Measurements from ENCODE around the gene CDK11B.

CDK11B gene

DNA sequence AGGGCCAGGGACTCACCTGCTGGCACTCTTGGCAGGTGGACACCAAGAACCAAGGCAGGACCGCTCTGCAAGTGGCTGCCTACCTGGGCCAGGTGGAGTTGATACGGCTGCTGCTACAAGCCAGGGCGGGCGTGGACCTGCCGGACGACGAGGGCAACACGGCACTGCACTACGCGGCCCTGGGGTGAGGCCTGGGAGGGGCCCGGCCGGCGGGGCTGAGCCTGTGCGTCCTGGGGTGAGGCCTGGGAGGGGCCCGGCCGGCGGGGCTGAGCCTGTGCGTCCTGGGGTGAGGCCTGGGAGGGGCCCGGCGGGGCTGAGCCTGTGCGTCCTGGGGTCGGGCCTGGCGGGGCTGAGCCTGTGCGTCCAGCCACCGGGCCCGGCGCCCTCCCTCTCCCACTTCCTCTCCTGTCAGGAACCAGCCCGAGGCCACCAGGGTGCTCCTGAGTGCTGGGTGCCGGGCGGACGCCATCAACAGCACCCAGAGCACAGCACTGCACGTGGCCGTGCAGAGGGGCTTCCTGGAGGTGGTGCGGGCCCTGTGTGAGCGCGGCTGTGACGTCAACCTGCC, 31.5 kb downstream of the CDK11B start:
- DNase-seq (ENCODE audit: low spot score), result no peak

DNA sequence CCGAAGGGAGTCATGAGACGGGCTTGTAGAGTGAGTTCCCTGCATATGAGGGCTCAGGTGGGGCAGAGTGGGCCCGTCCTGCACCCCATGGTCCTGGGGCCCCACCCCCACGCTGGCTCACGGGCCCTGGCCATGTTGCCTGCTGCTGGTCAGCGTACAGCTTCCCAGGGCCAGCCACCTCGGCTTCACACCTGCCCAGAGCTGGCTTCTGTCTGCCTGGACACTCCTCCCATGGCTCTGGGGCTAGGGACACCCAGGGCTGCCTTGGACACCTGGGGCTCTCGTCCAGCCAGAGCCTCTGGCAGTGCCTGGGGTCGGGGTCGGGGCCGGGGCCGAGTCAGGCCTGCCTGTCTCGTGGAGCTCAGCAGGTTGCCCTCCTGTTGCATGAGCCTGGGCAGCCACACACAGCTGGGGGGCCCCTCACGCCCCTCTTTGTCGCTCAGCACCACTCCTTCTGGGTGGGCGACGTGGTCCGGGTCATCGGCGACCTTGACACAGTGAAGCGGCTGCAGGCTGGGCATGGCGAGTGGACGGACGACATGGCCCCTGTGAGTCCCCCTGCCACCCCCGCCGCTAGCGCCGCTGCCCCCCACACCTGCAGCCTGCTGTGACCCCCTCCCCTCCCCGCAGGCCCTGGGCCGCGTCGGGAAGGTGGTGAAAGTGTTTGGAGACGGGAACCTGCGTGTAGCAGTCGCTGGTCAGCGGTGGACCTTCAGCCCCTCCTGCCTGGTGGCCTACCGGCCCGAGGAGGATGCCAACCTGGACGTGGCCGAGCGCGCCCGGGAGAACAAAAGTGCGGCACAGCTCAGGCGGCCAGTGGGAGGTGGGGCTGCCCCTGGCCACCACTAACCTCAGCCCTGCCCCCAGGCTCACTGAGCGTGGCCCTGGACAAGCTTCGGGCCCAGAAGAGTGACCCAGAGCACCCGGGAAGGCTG, 32.3 kb downstream of the CDK11B start:
- DNase-seq (ENCODE audit: low spot score), result no peak

DNA sequence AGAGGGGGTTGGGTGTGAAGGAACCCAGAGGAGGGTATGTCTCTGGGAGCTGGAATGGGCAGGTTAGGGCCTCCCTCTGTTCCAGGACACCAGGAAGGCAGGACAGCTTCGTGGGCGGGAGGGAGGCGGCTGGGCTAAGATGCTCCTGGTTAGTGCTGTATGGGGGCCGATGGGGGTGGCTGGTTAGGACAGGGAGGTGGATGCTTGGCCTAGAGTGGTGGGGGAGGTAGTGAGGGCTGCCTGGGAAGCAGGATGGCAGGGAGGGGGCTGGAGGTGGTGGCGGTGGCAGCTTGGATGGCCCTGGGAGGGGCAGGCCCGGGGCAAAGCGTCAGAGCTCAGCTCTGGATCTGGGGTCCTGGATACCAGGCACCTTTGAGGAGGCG, 33.0 kb downstream of the CDK11B start:
- DNase-seq (ENCODE audit: low spot score), result no peak

DNA sequence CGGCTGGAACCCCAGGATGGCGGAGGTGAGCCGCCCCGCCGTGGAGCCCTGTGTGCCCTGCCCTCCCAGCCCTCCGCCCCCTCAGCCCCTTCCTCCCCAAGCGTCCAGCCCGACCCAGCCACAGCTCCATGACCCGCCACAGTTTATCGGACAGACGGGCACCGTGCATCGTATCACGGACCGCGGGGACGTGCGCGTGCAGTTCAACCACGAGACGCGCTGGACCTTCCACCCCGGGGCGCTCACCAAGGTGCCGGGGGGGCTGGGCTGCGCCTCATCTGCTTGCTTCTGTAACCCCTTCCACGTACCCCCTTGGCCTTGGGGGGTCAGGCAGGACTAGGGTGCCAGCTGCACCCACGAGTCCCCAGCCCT, 33.4 kb downstream of the CDK11B start:
- no peak for DNase-seq (ENCODE audit: low spot score)

DNA sequence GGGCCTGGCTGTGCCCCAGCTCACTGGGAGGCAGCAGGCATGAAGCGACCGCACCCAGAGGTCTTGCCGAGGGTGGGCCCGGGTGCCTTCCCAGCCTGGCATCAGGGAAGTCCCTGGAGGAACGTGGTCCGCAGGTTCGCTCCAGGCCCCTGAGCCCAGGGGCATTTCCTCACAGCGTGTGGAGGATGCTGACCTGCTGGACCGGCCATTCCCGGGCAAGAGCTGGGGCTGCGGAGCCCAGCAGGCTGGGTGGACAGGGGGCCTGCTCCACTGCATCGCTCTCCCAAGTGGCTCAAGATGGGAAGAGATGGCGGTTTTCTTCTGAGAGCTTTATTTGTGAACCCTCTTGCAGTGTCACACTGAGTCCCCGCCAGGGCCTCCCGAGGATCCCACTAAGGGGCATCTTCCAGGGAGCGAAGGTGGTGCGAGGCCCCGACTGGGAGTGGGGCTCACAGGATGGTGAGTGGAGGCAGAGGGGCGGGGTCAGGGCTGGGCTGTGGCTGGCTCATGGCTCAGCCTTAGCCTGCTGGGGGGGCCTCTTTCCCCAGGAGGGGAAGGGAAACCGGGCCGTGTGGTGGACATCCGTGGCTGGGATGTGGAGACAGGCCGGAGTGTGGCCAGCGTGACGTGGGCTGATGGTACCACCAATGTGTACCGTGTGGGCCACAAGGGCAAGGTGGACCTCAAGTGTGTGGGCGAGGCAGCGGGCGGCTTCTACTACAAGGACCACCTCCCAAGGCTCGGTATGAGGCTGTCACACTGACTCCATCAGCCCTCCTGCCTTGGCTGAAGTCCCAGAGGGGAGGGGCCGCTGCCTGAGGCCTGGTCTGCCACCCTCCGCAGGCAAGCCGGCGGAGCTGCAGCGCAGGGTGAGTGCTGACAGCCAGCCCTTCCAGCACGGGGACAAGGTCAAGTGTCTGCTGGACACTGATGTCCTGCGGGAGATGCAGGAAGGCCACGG, 34.1 kb downstream of the CDK11B start:
- no peak for DNase-seq (ENCODE audit: low spot score)

DNA sequence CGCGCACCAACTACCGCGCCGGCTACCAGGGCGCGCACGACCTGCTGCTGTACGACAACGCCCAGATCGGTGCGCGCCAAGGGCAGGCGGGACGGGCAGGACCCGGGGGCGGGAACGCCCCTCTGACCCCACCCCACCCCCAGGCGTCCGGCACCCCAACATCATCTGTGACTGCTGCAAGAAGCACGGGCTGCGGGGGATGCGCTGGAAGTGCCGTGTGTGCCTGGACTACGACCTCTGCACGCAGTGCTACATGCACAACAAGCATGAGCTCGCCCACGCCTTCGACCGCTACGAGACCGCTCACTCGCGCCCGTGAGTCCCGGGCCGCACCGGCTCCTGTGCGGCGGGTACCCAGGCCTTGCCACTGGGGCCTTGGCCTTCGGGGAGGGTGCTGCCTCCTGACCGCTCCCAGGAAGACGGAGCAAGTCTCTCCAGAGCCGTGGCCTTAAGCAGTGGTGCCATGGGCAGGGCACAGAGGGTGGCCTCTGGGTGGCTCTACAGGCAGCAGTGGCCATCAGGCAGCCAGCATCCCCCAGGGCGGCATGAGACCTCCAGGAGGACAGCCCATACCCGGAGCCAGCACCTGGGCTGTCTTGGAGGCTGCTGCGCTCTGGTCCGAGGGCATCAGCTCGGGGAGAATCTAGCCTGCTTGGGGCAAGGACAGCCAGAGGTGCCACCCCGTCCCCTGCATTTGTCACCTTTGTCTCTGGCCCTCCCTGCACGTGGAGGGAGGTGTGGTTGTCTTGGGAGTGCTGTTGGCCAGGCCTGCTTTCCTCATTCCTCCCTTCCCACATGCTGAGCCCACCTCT, 35.0 kb downstream of the CDK11B start:
- DNase-seq (ENCODE audit: low spot score), result no peak

DNA sequence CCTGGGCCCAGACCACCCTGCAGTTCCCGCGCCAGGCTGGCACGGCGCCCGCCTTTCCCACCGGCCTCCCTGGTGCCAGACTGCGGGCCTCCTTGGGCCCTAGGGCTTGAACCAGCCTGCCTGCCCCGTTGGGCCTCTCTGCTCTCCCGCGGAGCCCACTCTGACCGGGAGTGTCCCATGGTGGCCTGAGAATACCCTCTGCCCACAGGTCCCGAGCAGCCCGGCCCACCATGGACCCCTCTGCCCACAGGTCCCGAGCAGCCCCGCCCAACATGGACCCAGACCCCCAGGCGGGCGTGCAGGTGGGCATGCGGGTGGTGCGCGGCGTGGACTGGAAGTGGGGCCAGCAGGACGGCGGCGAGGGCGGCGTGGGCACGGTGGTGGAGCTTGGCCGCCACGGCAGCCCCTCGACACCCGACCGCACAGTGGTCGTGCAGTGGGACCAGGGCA, 35.6 kb downstream of the CDK11B start:
- no peak for DNase-seq (ENCODE audit: low spot score)

DNA sequence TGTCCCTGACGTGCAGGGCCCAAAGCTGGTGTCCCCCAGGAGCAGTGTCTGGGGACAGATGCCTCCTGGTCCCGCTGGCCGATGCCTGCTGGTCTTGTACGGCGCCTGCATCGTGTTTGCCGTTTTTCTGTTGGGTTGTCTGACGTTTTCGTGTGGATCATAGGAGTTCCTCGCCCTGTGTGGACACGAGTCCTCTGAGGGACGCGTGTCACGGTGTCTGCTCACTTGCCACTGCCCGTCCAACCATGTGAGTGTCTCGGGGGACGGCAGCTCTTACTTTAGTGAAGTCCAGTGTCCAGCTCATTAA, 36.1 kb downstream of the CDK11B start:
- DNase-seq (ENCODE audit: low spot score), result no peak

DNA sequence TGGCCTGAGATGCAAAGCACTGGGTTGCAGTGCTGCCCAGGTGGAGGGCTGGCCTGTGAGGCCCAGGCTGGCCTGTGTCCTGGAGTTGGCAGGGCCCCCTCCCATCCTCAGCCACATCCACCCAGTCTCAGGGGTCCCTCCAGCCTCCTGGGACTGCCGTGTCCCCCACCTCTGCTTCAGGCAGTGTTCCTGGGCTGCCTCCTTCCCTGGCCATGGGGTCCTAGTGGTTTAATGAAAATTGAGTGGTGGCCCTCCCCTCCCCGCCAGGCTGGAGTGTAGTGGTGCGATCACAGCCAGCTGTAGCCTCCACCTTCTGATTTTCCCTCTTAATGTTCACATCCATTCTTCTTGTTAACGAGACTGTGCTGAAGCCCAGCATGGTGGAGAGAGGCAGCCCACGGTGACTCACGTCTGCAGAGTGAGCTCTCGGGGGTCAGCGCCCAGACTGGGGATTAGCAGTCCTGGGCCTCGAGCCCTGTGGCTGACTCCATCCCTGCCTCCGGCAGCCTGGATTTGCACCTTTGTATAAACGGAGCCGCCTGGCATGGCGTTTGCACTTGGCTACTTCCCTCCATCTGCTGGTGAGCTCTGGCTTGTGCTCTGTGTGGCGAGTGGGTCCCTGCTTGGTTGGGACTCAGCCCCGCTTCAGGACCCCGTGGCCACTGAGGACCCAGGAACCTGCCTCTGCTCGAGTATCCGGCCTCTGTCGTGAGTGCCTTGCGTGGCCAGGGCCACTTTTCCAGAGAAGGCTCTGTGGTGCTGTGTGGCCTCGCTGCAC, 36.6 kb downstream of the CDK11B start:
- DNase-seq (ENCODE audit: low spot score), result no peak

DNA sequence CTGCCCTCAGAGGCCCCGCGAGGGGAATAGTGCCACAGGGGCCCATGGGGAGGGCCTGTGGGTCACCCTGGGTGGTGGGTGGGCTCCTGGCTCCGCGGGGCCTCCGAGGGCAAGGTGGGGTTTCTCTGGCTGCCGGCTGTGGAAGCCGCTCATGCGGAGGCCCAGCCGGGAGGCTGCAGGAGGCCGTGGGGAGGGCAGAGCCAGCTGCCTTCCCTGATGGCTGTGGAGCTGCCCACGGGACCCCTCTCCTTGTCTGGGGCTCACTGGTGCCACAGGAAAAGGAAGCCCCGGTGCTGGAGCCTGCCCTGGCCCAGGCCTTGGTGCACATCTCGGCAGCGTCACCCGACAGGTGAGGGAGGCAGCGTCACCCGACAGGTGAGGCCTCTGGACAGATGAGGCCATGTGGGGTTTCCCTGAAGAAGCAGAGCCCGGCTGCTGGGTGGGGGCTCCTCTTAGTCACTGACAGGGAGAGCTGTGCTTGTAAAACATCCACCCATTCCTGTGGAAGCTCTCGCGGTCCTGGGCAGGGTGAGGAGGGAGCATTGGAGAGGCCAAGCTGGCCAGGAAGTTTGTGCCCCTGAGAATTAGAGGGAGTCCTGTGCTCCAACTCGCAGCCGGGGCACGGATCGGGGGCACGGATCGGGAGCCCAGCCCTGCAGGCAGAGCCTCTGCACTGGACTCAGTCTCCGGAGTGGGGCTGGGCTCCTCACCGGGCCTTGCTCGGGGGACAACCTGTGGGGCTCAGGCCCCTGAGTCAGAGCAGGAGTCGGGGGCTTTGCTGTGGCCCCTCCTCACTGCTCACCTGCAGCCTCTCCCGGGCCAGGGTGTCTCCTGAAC, 37.4 kb downstream of the CDK11B start:
- no peak for DNase-seq (ENCODE audit: low spot score)

DNA sequence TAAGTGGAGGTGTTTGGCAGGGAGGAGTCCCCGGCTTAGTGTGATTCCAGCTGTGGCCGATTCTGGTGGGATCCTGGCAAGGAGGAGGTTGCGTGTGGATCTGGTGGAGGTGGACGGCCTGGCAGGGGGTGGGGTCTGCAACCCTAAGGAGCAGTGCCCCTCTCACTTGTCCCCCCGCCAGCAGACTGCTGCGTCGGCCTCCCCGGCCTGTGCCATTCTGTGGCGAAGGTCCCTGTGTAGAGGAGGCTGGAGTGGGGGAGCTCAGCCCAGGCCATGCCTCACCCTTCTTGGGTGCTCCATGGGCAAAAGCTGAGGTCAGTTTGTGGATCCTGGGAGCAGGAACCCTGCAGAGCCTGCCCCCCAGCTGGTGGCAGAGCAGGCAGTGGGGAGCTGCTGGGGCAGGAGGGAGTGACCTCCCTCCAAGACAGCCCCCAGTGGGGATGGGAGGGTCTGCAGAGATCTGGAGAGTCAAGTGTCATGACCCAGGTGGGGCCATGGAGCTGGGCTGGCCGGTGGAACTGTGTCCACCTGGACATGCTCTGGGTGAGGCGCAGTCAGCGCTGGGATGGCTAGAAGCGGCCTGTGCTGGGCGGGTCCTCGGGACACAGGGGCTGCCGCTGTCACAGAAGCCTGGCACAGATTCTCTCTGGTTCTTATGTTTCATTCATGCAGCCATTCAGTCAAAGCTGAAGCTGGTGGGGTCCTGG, 38.2 kb downstream of the CDK11B start:
- DNase-seq (ENCODE audit: low spot score), result no peak

DNA sequence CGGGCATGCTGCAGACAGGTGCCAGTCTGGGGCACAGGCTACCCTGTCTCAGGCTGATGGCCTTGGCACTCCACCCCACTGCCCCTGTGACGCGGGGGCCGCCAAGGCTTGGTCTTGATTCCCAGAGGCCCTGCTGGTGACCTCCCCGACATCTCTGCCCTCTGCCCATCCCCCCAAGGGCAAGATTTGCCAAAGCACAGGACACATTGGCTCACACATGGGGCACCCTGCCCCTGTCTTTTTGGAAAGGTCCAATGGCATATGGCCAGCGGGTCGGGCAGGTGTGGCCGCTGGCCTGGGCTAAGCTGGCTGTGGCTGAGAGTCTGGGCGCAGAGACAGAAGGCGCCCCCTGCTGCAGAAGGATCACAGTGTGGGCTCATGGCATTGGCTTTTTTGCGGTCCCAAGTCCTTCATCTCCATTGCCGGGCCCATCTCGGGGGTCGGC, 38.9 kb downstream of the CDK11B start:
- no peak for DNase-seq (ENCODE audit: low spot score)

DNA sequence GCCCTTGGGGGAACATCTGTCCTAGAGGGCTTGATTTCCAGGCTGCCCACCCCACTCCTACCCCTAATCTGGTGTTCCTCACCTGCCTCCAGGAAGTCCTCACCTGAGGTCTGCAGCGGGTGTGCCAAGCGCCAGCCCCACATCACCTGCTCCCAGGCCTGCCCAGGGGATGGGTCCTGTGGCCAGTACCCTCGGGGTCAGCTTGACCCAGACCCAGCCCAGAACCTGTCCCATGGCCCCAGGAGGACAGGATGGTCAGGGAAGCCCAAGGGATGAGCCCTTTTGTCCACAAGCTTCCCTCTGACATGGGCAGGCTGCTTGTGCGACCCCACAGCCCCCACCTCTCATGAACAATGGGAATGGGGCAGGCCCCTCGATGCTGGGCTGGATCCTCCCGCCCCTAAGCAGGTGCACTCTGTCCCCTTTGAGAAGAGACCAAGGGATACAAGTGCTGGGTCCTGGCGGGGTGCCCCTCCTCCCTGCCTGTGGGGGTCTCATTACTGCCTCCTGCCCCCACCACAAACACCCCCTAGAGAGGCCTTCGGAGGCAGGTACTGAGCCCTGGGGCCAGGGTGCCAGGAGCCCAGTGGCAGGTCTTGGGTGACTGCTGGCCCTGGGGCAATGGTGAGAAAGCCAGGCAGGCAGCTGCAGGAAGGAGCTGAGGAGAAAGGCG, 40.3 kb downstream of the CDK11B start:
- DNase-seq (ENCODE audit: low spot score), result no peak

DNA sequence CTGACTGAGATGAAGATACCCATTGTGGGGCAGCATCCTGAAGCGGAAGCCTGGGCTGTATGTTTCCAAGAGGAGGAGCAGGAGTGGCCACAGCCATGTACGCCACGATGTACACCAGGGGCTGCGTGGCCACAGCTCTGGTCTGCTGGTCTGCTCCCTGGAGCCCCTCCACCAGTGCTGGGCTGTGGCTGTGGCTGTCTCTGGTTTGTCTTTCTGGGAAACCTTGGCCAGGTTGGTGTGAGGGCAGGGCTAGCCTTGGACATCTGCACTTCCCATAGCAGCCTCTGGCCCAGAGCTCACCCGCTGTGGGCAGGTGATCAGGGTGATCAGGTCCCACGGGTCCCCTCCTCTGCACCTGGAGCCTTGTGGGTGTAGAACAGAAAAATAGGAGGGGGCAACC, 40.9 kb downstream of the CDK11B start:
- no peak for DNase-seq (ENCODE audit: low spot score)

DNA sequence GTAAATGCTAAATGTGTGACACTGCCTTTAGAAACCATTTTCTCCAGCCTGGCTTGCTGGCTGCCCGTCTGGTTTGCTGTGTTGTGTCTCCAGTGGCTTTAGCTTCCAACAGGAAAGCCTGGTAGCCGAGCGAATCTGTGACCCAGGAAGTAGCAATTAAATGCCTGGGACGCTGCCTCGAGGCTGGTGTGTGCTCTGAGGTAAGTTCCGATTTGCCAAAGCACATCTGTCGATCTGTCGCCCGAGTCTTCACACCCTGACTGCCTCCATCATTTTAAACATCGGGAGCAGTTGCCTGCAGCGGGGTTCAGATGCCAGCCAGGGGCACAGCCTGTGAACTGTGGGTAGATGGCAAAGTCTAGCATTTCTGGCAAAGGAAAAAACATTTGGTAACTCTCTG, 41.3 kb downstream of the CDK11B start:
- DNase-seq (ENCODE audit: low spot score), result no peak

DNA sequence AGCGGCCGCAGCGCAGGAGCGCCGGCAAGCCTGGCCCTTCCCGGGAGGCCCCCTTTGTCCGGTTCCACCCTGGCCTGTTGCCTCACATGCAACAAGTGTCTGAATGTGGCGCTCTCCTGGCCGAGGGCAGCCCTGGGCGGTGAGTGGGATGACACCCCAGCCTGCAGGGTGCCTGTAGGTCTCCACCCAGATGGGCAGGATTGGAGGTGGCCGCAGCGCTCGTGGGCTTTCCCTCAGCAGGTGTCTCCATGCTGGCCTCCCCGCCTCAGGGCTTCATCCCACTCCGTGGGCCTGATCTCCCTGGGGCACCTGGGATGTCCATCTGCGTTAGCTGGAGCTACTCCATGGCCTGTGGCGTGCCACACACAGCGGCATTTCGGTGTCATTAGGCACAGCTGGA, 42.0 kb downstream of the CDK11B start:
- DNase-seq (ENCODE audit: low spot score), result no peak

DNA sequence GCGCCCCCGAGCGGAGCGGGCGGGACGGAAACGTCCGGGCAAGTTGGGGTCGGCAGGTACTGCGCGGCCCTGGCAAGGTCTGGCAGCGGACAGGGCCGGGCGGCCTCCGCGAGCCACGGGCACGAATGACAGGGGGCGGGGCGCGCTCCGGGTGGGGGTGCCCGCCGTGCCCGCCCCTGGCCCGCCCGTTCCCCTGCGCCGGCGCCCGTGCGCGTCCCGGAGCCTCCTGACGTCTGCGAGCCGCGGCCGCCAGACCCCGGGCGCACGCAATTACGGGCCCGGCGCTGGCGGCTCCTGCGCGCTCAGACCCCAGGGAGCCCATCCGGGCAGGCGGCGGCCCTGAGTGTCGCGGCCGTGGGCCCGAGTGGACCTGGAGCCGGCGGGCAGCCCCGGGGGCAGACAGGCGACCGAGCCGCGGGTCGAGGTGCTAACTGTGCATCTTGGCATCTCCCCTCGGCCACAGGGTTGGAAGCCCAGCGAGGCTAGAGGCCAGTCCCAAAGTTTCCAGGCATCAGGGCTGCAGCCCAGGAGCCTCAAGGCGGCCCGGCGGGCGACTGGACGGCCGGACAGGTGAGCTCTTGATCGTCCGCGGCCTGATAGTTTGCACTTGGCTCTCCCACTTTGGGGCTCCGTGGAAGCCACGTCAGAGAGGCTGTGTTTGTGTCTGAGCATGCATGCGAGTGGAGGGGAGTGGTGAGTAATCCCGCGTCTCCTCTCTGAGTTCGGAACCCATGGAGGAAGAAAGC, 42.6 kb downstream of the CDK11B start:
- no peak for DNase-seq (ENCODE audit: low spot score)

Measured in CD4-positive, alpha-beta T cell treated with Interleukin-6 at 100 ng/mL for 8 hours (primary cell).